DMS153 (cell line): ENCODE measurements around the gene DEXI.
"Not testable (repeated sequence)": the region's sequence is repeated elsewhere in the genome, so short reads cannot be mapped to it uniquely, and the experiment has no call there.

ENCODE experiments used
- DNase-seq: peaks from one replicate; lab custom pipeline; 2025; lab: John Stamatoyannopoulos, UW

Gene DEXI

DNA sequence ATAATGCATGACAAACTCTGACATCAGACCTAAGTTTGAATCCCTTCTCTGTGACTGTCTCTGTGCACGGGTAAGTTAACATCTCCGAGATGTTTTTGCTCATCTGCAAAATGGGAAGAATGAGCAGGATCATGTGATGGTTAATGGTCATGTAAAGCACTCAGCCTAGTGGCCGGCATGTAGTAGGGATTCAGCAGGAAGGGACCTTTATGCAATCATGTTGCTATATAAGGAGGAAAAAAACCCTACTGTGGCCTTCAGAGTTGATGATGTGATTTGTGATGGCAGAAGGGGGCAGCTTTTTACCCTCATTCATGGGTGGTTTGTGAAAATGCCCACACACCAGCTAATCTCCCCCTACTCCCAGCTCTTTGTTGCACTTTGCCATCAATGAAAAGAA lies 26.2 kb upstream of the DEXI start:
- DNase-seq = no peak

DNA sequence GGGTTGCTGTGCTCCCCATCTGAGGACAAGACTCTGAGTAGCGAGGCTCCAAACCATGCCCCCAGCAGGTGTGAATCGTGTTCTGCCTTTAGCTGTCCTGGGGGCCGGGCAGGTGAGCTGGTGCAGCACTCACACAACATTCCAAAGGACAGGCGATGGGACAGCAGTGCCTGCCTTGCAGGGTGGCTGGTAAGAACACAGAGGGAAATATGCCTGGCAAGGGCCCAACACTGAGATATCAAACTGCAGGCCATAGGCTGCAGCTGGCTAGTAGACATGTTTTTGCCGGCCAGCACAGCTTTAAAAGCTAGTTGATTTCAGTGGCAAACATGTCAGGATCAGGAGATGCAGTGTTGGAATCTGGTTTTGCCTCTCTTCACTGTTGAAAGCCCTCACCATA lies 25.7 kb upstream of the DEXI start:
- DNase-seq = no peak

DNA sequence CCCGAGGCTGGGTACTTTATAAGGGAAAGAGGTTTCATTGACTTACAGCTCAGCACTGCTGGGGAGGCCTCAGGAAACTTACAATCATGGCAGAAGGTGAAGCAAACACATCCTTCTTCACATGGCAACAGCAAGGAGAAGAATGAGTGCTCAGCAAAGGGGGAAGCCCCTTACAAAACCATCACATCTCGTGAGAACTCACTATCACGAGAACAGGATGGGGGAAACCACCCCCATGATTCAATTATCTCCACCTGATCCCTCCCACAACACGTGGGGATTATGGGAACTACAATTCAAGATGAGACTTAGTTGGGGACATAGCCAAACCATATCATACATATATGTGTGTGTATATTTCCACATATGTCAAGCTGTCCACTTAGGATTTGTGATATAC lies 24.3 kb upstream of the DEXI start:
- not testable (repeated sequence) for DNase-seq

DNA sequence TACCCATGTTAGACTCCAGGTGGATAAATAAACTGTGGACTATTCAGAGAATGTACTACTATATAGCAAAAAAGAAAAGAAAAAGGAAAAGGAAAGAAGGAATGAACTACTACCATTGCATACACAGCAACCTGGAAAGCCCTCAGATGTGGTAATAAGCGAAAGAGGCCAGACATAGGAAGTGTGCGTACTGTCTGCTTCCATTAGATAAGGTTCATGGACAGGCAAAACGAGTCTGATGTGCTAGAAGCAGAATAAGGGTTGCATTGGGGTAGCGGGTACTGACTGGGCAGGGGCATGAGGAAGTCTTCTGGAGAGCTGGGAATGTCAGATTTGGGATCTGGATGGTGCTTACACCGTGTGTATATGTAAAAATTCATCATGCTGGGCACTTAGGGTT lies 23.9 kb upstream of the DEXI start:
- DNase-seq = no peak

DNA sequence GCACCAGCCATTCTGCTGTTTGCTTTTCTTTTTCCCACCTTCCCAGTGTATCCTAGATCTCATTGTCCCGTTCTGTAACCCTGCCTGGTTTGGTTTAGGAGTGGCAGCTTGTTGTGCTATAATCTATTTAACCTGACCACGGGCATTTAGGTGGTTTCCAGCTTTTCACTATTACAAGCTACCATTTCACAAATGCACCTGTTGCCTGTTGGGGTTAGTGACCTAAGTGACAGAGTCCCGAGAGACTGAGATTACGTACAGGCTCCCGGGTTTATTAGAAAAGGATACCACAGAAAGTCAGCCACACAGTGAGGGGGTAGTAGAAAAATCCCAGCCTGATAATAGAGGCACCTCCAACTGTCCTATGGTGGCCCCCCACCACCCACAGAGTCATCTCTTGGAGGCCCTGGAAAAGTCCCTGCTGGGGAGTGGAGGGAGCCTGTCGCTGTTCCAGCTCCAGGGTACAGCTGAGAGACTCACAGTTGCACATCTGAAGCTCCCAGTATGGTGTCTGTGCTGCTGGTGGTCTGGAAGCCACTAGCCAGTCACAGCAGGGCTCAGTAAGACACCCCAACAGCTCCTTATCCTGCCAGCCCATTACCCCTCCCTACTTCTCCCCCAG lies 23.3 kb upstream of the DEXI start:
- DNase-seq = no peak

DNA sequence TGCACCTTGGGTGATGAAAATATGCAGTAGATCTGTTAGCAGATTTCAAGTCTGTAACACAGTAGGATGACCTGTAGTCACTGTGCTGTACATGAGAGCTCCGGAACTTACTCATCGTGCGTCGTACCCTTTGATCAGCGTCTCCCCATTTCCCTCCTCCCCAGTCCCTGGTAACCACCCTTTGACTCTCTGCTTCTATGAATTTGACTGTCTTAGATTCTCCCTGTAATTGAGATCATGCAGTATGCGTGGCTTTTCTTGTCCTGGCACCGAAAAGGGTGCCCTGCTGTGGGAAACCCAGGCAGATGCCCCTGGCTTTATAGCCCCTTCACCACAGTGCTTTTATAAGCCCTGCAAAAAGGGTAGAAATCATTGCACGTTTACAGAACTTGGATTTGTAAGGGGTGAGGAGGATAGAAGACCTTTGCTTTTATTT lies 22.6 kb upstream of the DEXI start:
- DNase-seq = no peak

DNA sequence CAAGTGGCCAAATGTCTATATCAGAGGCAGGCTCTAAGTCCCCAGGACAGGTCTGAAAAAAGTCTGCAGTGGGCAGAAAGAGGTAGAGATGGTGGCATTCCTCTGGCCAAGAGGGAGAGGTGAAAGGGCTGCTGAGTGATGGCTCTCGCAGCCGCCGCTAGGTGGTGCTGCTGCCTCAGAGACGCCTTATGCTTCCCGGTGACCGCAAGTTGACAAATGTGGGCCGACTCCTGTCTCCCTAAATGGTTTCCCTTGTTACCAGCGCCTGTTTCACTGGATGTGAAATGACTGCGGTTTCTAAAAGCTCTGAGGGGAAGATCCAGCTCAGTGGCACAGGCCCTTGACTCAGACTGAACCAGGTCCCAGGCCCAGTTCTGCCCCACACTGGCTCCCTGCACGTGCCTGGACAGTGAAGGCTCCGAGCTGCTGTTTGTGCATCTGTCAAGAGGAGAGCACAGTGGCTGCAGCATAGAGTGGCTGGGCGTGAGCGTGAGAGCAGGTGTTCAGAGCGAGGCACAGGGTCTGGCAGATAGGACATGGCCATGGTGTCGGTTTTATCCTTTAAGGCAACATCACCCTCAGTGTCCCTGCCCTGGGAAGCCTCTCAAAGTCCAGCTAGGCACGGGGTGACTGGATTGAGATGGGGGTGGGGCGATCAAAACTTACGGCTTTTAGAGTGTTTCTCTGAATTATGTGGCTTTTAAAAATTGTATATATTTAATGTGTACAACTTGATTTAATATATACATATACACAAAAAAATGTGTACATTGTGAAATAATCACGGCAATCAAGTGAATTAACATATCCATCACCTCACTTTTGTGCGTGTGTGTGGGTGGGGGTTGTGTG lies 22.0 kb upstream of the DEXI start:
- peak; percentile 33 for DNase-seq

DNA sequence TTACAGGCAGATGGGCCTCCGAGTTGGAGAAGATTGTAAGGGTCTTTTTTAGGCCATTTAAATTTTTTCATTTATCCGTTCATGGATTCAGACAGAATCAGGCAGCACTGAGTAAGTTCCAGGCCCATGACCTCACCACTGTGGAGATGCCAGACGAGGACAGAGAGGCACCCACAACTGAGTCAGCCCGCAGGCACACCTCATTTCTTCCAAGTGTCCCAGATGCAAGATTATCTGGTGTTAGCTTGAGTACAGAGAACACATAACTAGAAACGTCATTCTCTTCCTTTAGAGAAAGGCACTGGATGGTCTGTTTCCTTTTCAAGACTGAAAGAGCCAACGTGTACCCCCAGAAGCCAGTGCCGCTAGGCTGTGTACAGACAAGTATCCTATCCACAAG lies 19.0 kb upstream of the DEXI start:
- DNase-seq = no peak

DNA sequence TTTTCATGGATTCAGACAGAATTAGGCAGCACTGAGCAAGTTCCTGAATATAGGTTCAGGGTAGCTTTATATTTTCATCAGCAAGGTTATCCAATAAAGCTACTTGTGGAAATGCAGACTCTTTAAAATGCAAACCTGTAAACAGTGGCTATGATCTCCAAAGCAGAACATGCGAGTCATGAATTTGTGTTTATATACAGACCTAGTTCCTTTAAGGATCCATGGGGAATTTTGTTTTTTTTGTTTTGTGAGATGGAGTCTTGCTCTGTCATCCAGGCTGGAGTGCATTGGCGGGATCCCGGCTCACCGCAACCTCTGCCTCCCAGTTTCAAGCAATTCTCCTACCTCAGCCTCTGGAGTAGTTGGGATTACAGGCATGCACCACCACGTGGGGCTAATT lies 16.9 kb upstream of the DEXI start:
- no peak for DNase-seq

DNA sequence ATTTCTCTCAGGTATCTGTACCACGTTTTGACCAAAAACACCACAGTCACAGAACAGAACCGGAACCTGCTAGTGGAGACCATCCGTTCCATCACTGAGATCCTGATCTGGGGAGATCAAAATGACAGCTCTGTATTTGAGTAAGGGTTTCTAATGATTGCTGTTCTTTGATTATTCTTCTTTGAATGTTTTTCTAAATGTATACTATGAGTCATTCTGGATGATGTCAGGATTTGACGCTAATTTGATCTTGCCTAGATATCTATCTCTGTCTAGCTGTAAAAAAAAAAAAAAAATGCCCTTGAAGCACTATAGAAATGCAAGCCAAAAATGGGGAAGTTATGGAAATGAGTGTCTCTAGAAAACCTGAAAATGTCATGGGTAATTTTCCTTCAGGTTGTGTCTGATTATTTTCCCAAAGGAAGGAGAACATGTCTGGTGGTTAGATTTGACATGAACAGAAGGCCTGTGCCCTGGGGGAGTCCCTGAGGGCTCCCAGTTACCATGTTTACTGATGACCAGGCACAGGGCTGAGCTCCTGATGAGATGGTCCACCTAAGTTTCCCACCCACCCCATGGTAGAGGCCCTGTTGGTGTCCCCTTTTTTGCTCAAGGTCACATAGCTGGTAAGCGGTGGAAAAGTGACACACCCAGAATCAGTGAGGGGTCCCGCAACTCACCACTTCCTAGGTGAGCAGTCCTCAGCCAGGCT lies 15.7 kb upstream of the DEXI start:
- DNase-seq = no peak

DNA sequence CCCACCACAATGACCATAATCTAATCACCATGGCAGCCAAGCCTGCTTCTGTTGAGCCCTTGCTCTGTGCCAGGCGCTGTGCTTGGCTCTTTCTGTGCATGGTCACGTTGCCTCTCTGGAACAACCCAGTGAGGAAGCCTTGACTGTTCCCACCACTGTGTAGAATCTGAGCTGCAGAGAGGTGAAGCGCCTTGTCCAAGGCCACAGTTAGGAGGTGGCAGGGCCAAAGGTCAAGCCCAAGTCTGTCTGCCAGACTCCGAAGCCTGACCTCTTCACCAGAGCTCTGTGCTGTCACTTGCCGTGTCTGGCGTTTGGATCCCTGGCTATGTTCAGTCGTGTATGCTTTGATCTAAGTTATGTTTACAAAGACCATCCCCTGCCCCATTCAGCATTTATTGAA lies 12.6 kb upstream of the DEXI start:
- DNase-seq = no peak

DNA sequence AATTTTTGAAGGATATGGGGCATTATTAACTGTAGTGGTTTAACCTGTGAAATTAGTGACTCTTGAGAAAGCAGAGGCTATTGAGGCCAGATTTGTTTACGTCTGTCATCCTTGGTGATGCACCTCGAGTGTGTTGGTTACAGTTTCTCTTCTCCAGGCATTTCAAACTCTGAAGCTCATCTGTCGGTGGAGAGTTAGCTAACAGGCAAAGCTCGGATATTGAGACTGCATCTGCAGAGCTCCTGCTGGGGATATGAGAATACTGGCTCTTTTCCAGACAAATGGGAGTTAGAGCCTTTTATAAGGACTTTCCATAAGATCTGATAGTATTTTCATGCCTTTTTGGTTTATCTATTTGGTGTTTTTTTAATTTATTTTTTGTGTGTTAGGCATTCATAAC lies 8.8 kb upstream of the DEXI start:
- DNase-seq = no peak

DNA sequence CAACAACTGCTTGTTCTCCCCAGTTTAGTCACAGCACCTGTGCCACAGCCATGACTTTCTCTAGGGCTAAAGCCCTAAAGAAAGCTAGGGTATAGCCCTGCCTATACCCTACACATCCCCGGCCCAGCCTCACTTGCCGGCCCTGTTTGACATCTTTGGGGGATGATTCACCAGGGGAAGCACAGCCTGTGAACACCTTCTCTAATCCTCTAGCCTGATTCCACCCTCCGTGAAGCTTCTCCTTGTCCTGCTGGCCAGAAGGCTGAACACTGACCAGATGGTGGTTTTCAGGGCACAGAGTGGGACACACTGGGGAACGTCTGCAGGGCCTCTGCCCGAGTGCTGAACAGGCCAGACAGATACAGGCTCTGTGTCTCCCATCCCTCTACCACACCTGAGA lies 8.1 kb upstream of the DEXI start:
- no peak for DNase-seq

DNA sequence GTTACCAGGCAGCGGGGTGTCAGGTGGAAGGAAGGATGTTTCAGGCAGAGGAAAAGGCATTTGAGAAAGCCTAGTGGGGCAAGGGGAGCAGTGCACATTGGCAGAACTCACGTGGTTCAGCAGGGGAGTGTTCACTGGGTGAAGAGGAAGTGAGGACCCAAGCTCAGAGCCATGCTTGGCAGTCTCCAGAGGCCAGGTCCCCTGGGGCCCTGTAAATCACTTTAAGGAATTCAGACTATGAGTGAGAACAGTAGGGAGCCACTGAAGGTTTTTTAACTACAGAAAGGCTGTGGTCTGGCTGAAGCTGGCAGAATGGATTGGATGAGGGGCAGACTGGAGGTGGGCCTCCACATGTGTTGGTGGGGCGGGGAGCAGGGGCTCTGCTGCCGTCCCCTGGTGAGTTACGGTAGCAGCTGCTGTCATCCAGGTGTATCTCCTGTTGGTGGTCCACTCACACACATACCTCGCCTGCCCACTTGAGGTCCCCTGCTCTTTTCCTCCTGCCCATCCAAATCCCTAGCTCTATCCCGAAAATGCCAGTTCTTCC lies 7.2 kb upstream of the DEXI start:
- no peak for DNase-seq

DNA sequence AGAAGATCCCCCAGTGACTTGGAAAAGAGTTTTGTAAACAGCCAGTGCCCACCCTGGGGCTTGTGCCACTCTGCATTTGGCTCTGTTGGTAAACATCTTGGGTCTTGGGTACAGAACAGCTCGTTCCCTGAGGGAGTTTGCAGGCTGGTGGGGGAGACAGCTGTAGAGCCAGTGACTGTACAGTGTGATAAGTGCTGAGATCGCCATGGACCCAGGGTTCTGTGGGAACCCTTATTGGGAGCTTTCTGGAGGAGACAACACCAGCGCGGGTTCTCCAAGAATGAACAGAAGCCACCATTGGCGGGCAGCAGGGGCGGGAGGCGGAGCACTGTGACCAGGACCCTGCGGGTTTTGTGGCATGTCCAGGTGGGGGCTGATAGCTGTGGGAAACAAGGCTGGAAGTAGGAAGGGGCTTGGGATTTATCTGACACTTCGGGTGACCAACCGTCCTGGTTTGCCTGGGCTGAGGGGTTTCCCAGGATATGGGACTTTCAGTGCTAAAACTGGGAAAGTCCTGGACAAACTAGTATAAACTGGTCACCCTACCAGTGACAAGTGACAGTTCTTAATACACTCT lies 5.0 kb upstream of the DEXI start:
- no peak for DNase-seq

DNA sequence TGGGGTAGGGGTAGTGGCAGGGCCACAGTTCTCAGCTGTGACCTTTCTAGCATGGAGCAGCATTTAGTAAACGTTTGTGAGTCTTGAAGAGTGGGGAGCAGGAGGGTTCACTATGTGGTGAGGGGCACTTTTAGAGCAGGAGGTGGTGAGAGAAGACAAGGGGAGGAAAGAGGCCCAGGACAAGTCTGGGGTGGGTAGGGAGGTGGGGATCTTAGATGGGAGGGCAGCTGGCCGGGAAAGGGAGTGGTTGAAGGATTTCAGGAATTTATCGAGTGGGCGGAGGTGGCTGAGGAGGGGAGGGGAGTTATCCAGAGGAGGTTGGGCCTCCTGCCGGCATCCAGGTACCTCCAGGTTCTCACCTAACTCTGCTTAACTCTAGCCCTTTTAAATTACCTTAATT lies 4.0 kb upstream of the DEXI start:
- no peak for DNase-seq

DNA sequence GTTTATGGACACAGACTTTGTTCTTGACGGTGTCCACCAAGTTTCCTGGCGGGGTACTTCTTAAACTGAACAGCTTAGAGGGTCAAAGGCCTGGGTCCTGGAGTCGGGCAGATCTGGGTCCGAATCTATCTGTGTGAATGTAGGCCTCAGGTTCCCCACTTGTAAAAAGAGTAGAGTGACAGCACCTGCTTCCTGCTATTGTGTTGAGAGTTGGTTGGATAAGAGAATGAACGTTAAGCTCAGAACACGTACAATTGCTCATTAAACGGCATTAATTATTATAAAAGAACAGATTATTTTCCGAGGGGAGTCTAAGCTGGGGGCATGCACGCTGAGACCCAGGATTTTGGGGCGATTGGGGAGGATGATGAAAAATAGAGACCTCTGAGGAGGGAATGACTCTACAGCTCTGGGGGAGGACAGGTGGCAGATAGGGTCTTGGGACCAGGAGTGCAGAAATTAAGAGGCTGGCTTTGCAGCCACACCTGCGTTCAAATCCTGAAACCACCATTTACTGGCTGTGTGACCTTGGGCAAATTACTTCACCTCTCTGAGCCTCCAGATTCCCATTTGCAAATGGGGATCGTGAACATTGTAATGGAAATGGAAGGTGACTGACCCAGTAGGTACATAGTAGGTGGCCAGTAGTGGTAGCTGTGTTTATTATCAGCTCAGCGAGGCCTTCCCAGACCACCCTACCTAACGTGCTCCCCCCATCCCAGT lies 3.0 kb upstream of the DEXI start:
- no peak for DNase-seq

DNA sequence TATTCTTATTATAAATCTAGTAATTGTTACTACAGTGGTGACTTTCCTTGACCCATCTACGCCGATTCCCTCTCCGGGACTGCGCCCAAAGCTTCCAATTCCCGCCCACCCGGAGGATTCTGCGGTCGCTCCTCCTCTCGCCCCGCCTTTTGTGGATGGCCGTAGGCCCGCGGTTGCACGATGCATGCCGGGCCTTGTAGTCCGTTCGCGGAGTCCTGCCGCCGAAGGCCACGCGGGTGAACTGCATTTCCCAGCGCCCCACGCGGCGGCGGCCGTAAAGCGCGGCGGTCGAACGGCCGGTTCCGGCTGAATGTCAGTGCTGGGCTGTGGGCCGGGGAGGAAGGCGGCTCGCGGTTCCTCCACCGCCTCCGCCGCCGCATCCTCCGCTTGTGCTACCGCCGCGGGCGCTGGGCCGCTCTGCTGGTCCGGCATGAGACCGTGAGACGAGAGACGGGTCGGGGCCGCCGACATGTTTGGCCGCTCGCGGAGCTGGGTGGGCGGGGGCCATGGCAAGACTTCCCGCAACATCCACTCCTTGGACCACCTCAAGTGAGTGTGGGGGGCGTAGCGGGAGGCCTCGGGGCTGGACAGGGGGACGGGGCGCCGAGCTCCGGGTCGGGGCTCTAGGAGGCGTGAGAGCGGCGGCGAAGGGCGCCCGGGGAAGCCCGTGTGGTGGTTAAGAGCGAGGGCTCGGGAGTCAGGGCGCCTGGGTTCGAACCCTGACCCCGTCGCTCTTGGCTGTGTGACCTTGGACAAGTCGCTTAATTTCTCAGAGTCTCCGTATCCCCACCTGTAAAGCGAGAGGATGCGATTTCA lies 2.2 kb upstream of the DEXI start, which contains the start of gene CLEC16A:
Gene CLEC16A, plus strand, starts transcription at position 316 of the 816 bp plus-strand sequence. Its CDS starts 154 bp downstream, at position 470.
- peak; percentile 94 for DNase-seq

DNA sequence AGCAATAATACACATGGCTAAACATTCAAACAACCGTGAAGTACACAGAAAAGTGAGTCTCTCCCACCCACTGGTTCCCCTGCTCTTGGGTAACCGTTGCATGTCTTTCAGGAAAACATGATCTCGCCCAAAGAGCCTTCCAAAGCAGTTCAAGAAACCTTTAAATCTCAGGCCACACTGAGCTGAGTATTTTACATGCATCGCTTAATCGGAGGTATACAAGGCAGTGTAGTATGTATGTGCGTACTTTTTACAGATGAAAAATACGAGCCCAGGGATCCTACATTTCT lies 741 bp upstream of the DEXI start:
- DNase-seq = no peak

DNA sequence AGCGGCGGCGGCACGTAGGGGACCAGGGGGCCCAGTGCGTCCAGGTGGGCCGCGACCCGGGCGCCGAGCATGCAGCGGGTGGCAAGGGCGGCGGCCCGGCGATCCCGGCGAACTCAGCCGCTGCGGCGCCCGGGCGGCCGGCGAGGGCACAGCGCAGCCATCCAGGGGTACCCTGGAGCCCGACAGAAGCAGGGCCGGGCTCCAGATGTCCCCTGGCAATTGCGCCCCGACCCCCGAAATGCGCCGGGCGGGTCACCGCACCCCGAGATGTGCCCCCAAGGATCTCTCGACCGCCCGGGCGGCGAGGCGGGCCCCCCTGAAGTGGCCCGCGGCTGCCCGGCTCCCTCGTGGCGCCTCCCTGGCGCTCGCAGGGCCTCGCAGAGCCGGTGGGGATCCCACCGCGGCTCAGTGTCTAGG lies 325 bp downstream of the DEXI start:
- not testable (repeated sequence) for DNase-seq
